ENCODE results near the gene DACH1.
A peak's percentile ranks its signal among the peaks of the same experiment; 100 is the strongest.

Gene DACH1

GRCh38 chr13:71695662-71696061, 171.3 kb downstream of the DACH1 start:
- no peak for DNase-seq

- DNase-seq, result no peak
Observed at GRCh38 chr13:71685072-71685471, 181.9 kb downstream of the DACH1 start.

GRCh38 chr13:71681901-71682613, 184.9 kb downstream of the DACH1 start:
- no peak for DNase-seq

- DNase-seq, result no peak
Observed at GRCh38 chr13:71677124-71677523, 189.9 kb downstream of the DACH1 start.

- peak in 1 of 2 donors; percentile 15 for DNase-seq
Observed at GRCh38 chr13:71672512-71672911, 194.5 kb downstream of the DACH1 start.

GRCh38 chr13:71663431-71663830, 203.6 kb downstream of the DACH1 start:
- no peak for DNase-seq

- no peak for DNase-seq
Observed at GRCh38 chr13:71661921-71662320, 205.1 kb downstream of the DACH1 start.

GRCh38 chr13:71659404-71659803, 207.6 kb downstream of the DACH1 start:
- DNase-seq, result no peak

- no peak for DNase-seq
Observed at GRCh38 chr13:71645467-71645866, 221.5 kb downstream of the DACH1 start.

- no peak for DNase-seq
Observed at GRCh38 chr13:71644579-71644978, 222.4 kb downstream of the DACH1 start.

GRCh38 chr13:71643448-71643860, 223.6 kb downstream of the DACH1 start:
- DNase-seq, result no peak

- no peak for DNase-seq
Observed at GRCh38 chr13:71638751-71639150, 228.3 kb downstream of the DACH1 start.

GRCh38 chr13:71634602-71635443, 232.2 kb downstream of the DACH1 start:
- DNase-seq, result no peak

- DNase-seq, result no peak
Observed at GRCh38 chr13:71634182-71634581, 232.8 kb downstream of the DACH1 start.

- DNase-seq, result no peak
Observed at GRCh38 chr13:71632721-71633120, 234.3 kb downstream of the DACH1 start.

- DNase-seq, result no peak
Observed at GRCh38 chr13:71632206-71632605, 234.8 kb downstream of the DACH1 start.

GRCh38 chr13:71629167-71629566, 237.8 kb downstream of the DACH1 start:
- no peak for DNase-seq

- no peak for DNase-seq
Observed at GRCh38 chr13:71626421-71627117, 240.4 kb downstream of the DACH1 start.

- DNase-seq, result no peak
Observed at GRCh38 chr13:71625694-71626093, 241.3 kb downstream of the DACH1 start.

- DNase-seq, result no peak
Observed at GRCh38 chr13:71624653-71625600, 242.1 kb downstream of the DACH1 start.

- DNase-seq, result no peak
Observed at GRCh38 chr13:71621174-71622124, 245.6 kb downstream of the DACH1 start.
